Activated naive CD4-positive, alpha-beta T cell treated with anti-CD3 and anti-CD28 coated beads, Interleukin-2, amount 10 ng/mL, durations not matched to agents 5 hours and 36 hours (primary cell): Measurements from ENCODE around the gene NAXE. TPM values are rescaled to one million over a fixed set of nuclear protein-coding genes. Genes with fewer than 3 reads are reported as not detected.

Source experiments
- total RNA-seq, 2 experiments: library from RNA; stranded (reverse); gene quantifications; one replicate each; pipeline ENCODE4 v1.2.3, GENCODE V29; 2021

The NAXE gene
- total RNA-seq = 10 to 100 TPM; 45.3 to 47.4 TPM

DNA sequence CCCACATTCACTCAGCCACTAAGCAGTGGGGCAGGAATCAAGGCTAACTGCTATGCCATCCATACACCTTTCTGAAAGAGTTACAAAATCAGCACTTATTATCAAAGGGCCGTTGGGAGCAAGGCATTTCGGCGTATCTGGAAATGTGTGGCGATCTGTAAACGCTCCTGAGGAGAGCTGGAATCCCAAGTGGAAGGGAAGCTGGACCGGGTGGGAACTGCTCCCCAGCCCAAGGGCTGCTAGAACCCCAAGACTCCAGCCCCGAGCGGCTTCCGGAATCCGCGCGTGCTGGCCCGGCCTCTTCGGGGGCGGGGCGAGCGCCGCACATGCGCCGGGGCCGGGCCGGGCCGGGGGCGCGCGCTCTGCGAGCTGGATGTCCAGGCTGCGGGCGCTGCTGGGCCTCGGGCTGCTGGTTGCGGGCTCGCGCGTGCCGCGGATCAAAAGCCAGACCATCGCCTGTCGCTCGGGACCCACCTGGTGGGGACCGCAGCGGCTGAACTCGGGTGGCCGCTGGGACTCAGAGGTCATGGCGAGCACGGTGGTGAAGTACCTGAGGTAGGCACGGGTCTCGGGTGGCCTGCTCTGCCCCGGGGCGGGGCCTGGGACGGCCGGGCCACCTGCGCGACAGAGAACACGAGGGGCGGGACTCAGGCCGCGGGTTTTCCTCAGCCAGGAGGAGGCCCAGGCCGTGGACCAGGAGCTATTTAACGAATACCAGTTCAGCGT is at the start of gene NAXE:
Gene NAXE (plus strand): TSS at position 345 of the 726 bp plus-strand sequence. CDS start 29 bp downstream, at position 374.

DNA sequence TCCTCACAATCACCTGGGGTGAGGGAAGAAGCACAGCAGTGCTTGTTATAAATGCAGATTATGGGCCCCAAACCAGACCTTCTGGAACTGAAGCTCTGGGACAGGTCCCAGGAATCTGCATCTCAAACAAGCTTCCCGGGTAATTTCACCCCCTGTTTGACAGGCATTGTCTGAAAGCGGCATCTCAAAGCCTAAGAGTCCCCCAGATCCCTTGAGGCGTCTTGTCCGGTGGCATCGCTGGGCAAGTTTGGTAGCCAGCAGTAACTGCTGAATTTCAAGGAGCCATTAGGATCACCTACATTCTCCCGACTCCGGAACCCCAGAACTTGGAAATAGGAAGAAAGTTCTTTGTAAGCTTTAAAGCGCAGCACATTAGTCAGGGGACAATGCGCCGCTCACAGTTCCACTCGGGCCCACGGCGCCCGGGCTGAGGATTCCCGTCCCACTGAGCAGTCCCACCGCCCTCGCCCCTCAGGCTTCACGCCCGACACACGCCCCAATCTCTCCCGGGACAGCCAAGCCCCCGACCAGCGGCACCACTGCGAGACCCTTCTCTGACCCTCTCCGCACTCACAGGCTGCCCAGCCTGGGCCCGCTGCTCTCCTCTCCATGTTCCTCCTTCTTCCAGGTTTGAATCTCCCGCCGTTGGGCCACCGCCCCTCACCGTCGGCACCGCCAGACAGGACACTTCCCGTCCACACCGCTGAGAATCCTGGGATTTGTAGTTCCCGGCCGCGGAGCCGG is 19.5 kb upstream of the NAXE start, which contains the start of gene IQGAP3:
Gene IQGAP3 (minus strand): TSS at position 647 of the 744 bp plus-strand sequence. CDS start 36 bp downstream, at position 611.

DNA sequence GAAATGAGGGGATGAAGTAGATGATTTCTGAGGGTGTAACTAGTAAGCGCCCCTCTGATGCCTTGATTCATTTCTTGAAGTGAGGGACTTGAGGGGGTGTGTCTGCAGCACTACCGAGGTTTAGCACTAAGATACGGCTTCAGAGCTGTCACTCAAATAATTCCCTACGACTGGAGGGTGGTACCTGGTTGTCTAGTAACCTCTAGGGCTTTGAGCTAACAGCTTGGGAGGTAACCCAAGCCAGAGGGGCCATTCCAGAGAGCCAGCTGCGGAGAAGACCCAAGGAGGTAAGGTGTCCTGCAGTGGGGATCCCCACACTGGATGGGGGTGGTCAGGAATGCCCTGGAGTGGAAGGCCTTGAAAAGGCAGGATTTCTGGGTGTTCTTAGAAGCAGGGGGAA is 12.1 kb upstream of the NAXE start, which contains the start of gene TTC24:
Gene TTC24 (plus strand): TSS at position 252 of the 400 bp plus-strand sequence. CDS start 1,642 bp downstream, outside the sequence.

DNA sequence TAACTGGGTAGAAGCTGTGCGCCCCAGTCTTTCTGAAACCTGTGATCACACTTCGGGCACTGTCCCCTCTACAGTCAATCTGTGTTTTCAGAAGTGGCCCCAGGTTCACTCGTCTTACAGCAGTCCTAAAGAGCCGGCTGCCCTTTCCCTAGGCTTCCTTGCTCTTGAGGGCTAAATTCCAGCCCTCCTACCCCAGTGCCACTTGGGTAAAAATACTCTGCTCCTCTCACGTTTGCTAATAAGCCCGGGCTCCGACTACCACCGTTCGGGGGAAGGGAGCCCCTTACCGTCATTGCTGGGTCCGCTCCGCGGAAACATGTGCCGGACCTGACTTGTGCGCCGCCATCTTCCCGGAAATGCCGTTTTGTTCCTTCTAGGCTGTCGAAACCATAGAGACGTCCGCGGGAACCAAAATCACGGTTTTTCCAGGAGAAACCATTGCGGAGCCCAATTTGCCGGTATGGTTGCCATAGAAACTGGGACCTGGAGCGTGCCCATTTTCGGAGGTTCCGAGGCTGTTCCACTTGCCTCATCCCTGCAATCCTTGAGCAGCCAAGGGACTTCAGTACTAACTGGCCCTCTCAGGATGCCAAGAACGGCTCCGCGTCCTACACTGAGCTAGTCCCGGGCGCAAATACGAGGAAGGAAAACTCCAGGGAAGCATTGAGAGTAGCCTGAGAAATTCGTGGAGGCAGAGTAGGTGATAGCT is 9.7 kb downstream of the NAXE start, which contains the start of gene GPATCH4:
Gene GPATCH4 (minus strand): TSS at position 358 of the 709 bp plus-strand sequence.

DNA sequence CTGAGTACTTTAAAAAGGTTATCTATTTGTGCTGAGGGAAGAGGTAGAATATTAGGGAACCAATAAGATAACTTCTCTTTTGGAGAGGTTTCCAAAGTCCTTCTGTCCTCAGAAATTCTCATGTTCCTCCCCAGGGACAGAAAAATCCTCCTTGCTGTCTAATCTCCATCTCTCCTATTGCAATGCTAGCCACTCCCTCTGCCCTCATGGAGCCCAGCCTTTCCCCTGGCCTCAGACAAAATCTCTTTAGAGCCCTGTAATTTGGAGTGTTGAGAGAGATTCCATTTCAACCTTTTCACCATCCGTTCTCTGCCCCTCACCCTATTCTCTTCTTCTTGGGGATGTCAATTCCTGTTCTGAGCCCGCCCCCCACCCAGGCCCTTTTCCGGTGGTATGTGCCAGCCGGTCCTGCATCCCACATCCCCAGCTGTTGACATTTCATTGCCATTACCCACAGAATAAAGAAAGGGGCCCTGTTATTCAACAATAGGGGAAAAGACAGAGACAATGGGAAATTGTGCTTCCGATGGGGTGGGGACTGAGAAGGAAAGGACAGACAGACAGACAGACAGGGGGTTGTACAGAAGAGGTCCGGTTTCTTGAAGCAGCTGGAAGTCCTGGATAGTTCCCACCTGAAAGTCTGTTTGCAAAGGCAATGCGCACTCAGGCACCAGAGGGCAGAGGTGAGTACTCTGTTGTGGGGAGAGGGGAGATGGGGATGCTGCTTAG is 27.4 kb downstream of the NAXE start, which contains the start of gene HAPLN2:
Gene HAPLN2 (plus strand): TSS at position 563 of the 729 bp plus-strand sequence. CDS start 4,076 bp downstream, outside the sequence.

DNA sequence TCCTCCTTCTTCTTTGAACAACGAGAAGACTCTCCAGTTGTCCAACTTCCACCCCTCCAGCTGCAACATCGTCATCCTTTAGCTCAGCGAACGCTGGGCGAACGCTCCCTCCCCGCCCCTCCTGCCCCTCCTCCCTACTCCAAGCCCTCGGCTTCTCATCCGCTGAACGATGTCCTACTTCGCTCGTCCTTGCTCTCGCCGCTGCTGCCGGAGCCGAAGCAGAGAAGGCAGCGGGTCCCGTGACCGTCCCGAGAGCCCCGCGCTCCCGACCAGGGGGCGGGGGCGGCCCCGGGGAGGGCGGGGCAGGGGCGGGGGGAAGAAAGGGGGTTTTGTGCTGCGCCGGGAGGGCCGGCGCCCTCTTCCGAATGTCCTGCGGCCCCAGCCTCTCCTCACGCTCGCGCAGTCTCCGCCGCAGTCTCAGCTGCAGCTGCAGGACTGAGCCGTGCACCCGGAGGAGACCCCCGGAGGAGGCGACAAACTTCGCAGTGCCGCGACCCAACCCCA is 50.2 kb downstream of the NAXE start, which contains the start of gene BCAN:
Gene BCAN (plus strand): TSS at position 357 of the 504 bp plus-strand sequence. CDS start 3,938 bp downstream, outside the sequence.

Other genes with a start within 250 kb of the NAXE start
- gene RHBG, start 222.6 kb upstream of the NAXE start, total RNA-seq = not detected
- 10 to 100 TPM; 43.2 to 48.4 TPM for gene MEF2D, start 91.0 kb upstream of the NAXE start, total RNA-seq
- 10 to 100 TPM; 24.6 to 24.9 TPM for gene IQGAP3, start 19.2 kb upstream of the NAXE start, total RNA-seq
- gene TTC24, start 12.1 kb upstream of the NAXE start, total RNA-seq = 1 to 10 TPM; 1.9 to 3.1 TPM
- 10 to 100 TPM; 27.1 to 29.2 TPM for gene GPATCH4, start 9.7 kb downstream of the NAXE start, total RNA-seq
- under 1 TPM in 1 of 2 experiments, not detected in 1; 0.24 TPM for gene HAPLN2, start 27.6 kb downstream of the NAXE start, total RNA-seq
- not detected for gene BCAN, start 50.3 kb downstream of the NAXE start, total RNA-seq
- gene NES, start 85.6 kb downstream of the NAXE start, total RNA-seq = not detected
- gene CRABP2, start 113.8 kb downstream of the NAXE start, total RNA-seq = under 1 TPM; 0.48 to 0.71 TPM
- gene METTL25B, start 136.7 kb downstream of the NAXE start, total RNA-seq = 10 to 100 TPM; 28.8 to 32.5 TPM
- gene ISG20L2, start 137.0 kb downstream of the NAXE start, total RNA-seq = 10 to 100 TPM; 38.2 to 38.3 TPM
- gene MRPL24, start 149.3 kb downstream of the NAXE start, total RNA-seq = 10 to 100 TPM; 37.3 to 44.1 TPM
- 100 to 1,000 TPM; 182 to 185 TPM for gene HDGF, start 159.9 kb downstream of the NAXE start, total RNA-seq
- gene PRCC, start 175.8 kb downstream of the NAXE start, total RNA-seq = 10 to 100 TPM; 58.1 to 64.1 TPM
- gene SH2D2A, start 225.1 kb downstream of the NAXE start, total RNA-seq = 10 to 100 TPM; 75.8 to 81.8 TPM